A673 (cell line): ENCODE results near the gene TAF1C.

ENCODE experiments used
- EZH2 ChIP-seq: fragments of 200-600 bp; sonication (generic); IDR thresholded peaks from 2 replicates; pipeline ENCODE4 v1.6.1; 2017; ENCODE audit warnings: borderline replicate concordance, low read depth, mild to moderate bottlenecking, mixed read lengths, antibody characterized with exemption, low read length; ENCODE audit not compliant: poor library complexity, severe bottlenecking
- TF ChIP-seq, protein P1 (sequence below): fragments of 300-800, 200-600 bp; sonication (generic); conservative IDR thresholded peaks from 2 replicates; pipeline ENCODE4 v1.5.1; 2017; ENCODE audit warnings: low read depth, mild to moderate bottlenecking, antibody characterized with exemption, low read length, moderate library complexity, mixed read lengths

DNA sequence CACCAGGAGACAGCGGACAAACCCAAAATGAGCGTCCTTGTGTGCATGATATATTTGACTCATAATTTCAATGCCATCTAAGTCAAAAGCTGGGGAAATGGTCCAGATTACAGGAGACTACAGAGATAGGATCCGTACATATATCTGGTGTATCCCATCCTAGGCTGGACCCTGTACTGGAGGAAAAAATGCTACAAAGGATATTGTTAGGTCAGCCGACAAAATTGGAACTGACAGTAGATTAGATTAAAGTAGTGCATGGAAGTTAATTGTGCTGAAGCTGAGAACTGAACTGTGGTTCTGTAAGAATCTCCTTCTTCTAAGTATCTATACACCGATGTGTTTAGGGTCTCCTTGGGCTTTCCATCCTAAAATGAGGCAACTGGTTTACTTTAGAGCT lies 28.7 kb upstream of the TAF1C start:
- TF ChIP-seq, protein P1, sequence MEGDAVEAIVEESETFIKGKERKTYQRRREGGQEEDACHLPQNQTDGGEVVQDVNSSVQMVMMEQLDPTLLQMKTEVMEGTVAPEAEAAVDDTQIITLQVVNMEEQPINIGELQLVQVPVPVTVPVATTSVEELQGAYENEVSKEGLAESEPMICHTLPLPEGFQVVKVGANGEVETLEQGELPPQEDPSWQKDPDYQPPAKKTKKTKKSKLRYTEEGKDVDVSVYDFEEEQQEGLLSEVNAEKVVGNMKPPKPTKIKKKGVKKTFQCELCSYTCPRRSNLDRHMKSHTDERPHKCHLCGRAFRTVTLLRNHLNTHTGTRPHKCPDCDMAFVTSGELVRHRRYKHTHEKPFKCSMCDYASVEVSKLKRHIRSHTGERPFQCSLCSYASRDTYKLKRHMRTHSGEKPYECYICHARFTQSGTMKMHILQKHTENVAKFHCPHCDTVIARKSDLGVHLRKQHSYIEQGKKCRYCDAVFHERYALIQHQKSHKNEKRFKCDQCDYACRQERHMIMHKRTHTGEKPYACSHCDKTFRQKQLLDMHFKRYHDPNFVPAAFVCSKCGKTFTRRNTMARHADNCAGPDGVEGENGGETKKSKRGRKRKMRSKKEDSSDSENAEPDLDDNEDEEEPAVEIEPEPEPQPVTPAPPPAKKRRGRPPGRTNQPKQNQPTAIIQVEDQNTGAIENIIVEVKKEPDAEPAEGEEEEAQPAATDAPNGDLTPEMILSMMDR: no peak
- no peak for TF ChIP-seq EZH2
